Kidney glomerular epithelial cell (primary cell): Measurements from ENCODE around the gene GRIK4.
A peak's percentile ranks its signal among the peaks of the same experiment; 100 is the strongest.

Source experiments
- DNase-seq: peaks from one replicate; lab custom pipeline; 2025; lab: John Stamatoyannopoulos, UW

GRIK4 gene

DNA sequence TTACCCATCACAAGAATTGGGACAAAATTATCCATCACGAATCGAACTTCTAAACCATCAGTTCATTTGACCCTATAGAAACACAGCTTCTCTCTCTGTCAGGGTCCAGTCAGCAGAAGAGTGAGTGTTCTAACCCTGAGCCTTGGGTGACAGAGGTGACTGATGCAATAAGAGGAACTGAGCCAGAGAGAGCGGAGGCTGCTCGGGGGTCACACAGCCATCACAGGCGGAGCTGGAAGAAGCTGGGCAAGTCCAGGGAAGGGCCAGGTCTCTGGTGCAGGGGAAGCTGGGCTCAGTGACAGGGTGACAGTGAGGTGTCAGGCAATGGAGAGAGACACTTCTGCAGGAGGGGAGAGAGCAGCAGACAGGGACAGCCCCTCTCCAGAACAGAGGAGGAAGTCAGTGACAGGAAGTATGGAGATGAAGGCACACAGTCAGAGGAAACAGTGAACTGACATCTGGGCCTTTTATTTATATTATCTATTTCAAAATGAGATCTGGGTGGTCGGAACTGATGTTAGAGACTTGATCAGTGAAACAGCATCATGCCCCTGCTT lies 328.4 kb downstream of the GRIK4 start:
- no peak for DNase-seq

DNA sequence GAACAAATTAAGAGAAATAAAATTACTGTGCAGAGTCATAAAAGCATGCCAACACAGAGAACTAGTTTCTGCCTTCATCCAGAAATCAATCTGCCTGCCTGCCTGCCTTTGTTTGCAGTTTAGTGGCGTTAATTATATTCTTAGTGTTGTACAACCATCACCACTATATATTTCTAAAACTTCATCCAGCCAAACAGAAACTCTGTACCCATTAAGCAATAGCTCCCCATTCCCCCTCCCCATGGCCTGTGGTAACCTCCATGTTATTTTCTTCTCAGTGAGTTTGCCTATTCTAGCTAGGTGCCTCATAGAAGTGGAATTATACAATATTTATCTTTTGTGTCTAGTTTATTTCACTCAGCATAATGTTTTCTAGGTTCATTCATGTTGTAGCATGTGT lies 329.1 kb downstream of the GRIK4 start:
- DNase-seq = no peak

DNA sequence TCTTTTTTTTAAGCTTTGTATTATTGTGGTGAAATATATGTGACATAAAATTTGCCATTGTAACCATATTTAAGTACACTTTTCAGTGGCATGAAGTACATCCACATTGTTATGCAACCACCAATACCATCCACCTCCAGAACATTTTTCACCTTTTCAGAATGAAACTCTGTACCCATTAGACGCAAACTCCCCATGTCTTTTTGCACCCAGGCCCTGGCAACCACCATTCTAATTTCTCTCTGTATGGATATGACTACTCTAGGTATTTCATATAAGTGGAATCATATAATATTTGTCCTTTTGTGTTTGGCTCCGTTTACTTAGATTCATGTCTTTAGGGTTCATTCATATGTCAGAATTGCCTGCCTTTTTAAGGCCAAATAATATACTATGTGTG lies 329.5 kb downstream of the GRIK4 start:
- DNase-seq = no peak

DNA sequence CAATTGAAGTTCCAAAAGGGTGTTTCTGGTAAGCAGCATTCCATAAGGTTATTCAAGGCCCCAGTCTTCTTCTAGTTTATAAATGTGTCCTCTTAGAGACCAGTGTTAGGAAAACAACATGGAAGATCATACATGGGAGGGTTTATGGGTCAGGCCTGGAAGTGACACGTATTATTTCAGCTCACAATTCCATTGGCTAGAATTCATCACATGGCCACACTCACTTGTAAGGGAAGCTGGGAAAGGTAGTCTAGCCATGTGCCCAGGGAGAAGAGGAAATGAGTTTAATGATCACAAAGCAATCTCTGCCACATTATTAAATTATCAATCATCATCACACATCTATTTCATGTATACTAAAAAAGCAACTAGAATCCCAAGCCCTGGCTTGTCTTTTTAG lies 330.6 kb downstream of the GRIK4 start:
- no peak for DNase-seq

DNA sequence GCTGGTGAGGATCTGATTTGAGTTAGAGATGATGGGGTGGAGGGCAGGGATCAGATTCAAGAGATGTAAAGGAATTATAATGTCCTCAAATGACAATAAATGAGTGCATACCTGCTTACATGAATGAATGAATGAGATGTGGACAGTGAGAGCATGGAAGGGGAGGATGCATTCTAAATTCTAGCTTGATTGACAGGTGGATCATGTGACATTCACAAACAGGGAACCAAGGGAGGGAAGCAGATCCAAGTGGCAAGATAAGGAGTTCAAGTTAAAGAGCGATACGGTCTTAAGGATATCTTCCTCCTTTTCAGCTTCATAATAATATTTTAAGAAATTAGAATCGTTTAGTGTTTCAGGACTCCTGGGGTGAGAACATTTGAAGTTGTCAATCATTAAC lies 341.9 kb downstream of the GRIK4 start:
- DNase-seq = no peak

DNA sequence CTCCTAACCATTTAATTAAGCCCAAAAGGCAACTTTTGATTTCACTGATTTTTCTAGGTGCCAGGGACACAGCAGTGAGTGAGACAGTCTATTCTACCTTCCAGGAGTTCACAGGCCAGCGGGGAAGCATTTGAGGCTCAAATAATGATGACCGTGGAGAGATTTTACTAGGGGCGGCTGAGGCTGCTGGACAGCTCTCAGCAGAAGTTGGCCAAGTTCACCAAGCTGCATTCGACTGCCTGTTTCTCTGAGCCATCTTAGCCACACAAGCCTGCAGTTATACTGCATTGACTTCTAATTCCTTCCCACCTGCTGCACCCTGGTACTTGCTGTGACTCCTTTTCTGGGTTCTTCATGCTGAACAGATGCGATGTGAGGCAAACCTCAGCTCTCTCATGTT lies 343.4 kb downstream of the GRIK4 start:
- DNase-seq = no peak

DNA sequence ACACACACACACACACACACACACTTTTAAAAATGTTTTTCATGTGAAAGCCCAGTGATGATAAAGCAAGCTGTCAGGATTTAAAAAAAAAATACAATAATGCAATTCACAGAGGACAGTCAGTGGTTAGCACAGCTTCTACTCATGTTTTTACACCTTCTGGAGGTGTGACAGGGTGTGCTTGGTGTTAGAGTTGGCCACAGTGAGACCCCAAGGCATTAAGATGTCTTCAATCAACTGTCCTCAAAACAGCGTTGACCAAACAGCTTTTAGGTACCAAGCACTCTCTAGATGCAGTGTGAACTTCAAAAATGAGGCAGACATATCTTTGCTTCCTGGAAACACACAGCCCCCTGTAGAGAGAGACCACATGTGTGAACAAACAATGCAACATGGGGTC lies 346.0 kb downstream of the GRIK4 start:
- DNase-seq = no peak

DNA sequence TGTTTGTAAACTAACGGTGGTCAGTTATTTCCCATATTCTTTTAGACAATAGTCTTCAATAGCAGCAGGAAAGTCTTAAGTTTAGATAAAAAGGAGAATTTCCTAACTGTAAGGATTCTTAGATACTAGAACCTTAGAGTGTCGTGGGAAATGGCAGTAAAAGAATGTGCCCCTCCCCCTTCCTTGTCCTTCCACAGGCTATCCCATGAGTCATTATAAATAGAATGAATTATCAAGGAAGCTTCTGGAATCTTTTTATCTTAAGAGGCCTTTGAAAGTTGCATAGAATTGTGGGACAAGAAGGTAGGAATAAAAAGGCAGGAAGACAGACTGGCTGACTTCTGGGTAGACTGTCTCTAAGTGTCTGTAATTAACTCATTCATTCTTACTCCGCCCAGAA lies 347.2 kb downstream of the GRIK4 start:
- peak; percentile 9 for DNase-seq

DNA sequence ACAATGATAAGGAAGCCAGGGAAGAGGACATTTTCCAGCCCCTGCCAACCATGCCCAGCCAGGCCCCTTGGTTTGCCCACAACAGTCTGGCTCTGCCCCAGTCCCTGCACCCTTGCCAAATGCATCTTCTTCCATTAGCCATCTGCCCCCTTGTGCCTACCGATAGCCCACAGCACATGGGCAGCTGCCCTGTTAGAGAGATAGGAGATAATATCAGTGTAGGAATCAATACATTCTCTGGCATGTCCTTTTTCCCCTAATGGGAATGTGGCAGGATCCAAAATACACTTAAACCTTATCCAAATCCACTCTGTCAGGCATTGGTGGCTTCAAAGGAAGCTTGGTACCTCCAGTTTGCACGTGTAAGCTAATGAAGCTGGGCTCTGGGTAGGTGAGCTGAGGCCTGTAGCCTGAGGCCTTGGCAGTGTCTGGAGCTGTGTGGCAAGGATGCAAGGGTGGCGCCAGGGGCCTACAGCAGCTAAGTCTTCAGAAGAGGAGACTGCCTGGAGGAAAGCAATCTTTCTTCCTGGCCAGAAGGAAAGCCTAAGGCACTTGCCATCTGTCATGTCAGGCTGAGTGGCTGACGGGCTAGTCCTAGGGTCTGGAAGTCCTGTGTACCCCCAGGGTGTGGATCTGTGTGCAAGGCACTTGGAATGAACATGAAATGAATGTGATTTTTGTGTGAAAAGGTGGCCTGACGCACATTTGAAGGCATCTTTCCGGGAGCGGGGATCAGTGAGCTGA lies 348.2 kb downstream of the GRIK4 start:
- no peak for DNase-seq

DNA sequence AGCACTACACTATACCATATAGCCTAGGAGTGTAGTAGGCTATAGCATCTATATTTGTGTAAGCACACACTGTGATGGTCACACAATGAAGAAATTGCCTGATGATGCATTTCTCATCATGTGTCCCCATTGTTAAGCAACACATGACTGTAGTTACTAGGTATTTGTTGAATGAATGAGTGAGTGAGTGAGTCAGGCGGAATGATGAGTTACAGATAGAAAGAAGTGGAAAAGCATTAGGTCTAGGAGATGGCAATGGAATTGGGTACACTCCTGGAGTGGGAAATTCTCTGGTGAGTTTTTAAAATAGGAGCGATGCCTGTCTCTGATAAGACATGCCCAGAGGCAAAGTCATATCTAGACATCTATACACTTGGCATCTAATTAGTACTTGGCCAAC lies 351.8 kb downstream of the GRIK4 start:
- peak; percentile 4 for DNase-seq

DNA sequence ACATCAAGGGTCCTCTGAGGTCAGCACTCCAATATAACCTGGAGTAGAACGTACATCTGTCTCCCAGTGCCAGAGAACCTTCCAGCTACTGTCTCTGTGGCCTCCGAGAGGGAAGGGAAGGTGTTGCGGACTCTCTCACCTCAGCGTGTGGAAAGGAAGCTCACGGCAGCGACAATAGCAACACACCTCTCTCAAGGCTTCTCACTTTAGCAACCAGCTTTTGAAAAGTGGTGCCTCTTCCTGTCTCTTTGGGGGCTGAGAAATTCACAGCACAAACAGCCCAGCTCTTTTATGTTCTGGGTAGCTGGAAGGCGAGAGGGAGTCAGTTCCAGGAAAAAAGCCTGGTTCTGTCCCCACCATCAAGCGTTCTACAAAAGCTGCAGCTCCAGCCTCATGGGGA lies 355.5 kb downstream of the GRIK4 start:
- DNase-seq = no peak

DNA sequence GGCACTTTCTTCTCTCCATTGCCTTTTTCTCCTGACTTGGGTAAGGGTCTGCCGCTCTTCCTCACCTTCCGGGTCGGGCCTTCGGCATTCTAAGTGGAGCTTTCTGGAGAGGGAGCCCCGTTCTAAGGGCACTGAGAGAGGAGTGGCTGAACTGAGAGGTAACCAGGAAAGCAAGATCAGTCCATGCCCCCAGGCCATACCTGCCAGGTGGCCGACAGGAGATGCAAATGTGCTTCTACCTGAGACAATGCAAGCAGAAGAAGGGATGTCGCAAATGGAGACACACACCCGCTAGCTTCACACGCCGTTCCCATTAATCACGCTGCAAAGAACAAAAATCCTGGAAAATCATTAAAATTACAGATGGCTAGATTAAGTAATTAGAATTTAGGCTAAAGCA lies 356.0 kb downstream of the GRIK4 start:
- no peak for DNase-seq

DNA sequence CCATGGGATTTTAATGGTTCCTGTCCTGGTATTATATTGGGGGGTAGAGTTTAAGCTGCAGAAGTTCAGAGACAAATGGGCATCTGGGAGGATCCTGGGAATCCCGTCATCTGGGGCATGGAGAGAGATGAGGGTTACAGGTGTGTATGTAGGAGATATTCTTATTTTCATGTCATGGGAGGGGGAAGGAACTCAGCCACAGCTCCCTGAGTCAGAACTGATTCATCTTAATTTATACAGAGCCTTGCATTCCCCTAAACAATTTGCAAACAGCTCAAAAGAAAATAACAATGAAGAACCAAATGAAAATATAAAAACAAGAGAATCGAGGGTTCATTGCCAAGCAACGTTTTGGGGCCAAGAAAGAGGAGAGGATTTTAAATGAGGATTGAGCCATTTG lies 356.4 kb downstream of the GRIK4 start:
- DNase-seq = no peak

DNA sequence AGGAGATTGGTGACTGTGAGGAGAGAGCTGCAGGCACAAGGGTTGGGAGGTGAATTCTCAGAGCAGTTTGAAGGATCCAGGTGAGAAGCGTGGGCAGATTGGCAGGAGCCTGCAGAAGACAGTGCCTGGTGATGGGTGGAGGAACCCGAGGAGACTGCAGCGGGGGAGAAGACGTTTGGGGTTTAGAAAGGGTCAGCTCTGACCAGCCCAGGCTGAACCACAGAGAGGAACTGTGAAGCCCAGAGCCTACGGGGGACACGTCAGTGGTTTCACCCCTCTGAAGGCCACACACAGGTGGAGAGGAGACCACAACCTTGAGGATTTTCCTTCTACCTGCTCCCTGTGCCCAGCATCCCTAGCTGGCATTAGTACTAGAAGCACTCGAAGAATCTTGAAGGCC lies 357.5 kb downstream of the GRIK4 start:
- DNase-seq = no peak

DNA sequence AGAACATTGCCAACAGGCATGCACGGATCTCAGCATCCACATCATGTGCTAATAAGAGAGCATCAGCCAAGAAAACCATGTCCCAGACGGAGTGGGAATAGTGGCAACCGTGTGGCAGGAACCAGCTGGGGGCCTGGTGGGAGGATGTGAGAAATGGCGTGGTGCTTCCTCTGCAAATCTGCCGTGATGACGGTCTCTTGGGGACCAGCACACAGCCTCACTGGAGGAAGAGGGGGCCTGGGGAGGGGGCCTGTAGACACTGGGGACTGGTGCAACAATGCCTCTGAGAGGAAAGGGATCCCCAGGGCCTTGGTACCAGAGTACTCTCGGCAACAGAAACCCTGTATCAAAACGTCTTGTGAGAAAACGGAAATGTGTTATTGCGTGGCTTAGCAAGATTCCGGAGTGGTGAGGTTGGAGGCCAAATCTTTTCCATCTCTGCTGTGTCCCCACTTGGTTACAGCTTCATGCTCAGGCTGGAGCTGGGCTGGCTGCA lies 358.0 kb downstream of the GRIK4 start:
- DNase-seq = no peak

DNA sequence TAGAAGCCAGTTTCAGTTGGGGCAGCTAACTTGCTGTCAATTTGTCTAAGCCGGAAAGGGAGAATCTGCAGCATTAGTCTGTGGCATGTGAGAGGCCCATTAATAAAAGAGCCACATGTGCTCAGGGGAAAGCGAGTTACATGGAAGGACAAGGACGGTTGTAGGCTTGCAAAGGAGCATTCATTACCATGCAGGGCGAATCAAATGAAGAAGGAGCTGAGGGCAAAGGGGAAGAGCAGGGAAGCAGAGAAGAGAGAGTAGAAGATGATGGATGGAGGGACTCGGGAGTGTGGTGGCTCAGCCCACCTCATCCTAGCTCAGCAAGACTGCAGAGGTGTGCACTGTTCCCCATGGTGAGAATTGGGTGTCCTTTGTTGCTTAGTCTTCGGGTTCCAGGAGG lies 359.6 kb downstream of the GRIK4 start:
- DNase-seq = no peak

DNA sequence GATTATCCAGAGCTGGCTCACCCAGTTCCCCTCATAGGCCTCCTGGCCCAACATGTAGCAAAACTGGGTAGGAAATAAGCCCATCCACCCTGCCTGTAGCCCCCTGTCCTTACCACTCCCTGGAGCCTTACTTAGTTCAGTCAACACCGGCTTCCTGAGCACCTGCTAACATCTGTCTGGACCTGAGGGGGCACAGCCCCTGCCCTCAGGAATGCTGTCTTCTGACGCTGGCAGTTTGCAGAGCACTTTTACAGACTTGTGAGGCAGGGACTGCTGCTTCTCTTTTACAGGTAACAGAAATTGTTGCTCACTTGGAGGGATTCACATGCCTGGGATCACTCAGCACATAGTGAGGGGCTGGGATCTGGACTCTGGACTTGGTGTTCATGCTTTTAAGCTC lies 360.4 kb downstream of the GRIK4 start:
- DNase-seq = no peak

DNA sequence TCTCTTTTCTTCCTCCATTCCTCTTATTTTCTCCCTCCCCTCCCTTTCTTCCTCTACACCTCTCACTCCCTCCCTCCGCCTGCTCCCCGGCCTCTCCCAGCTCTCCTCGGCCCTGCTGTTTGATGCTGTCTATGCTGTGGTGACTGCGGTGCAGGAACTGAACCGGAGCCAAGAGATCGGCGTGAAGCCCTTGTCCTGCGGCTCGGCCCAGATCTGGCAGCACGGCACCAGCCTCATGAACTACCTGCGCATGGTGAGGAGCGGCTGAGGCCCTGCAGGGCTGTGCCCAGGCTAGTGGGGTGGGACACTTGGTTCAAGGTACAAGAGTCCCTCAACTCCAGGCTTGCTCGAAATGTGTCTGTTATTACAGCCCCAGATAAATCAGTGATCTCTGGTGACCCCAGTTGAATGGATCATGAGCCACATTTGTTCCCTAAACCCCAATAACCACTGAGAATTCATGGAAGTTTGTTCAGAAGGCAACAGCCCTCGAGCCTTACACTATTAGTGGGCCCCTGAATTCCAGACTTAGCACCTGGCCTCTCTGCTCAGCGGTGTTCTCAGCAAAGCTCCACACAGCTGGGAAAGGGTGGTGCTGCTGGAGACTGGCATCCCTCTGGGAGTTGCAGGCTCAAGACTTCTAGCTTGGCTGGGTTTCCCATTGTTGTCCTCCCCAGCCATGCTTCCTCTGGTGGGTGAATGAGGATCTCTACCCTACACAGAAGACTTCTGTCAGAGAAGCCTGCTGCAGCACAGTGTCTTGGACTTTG lies 362.6 kb downstream of the GRIK4 start:
- DNase-seq = no peak

DNA sequence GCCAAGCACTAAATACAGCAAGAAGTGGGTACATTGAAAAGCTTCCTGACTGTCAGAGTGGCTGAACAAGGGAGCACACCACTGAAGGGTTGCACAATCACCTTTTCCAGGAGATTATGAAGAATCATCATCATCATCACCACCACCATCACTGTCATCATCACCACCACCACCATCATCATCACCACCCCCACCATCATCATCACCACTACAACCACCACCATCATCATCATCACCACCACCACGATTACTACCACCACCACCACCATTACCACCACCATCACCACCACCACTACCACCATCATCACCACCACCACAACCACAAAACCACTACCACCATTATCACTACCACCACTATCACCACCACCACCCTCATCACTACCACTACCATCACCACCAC lies 364.4 kb downstream of the GRIK4 start:
- DNase-seq = no peak

DNA sequence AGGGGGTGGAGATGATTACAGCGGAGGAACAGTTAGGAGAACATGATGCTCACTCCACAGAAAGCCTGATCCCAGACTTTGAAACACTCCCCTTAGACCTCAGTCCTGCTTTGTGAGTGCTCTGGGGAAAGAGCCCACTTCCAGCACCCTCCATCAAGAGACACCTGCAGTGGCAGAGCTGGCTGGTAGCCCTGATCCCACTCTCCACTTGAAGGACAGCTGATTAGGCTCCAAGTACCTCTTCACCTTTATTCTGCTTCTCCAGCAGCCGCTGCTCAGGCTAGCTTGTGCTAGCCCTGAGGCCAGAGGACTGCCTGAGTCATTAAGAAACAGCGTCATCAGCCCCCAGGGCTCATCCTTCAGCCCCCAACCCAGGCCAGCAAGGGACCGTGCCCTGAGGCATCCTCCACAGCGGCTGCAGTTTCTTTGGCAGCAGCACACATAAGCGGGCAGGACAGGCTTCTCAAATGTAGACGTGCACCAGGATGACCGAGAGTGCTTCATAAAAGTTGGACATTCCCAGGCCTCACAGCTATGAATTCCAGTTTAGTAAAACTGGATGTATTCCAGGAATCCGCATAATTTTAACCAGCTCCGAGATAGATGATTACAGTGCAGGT lies 366.3 kb downstream of the GRIK4 start:
- DNase-seq = no peak

DNA sequence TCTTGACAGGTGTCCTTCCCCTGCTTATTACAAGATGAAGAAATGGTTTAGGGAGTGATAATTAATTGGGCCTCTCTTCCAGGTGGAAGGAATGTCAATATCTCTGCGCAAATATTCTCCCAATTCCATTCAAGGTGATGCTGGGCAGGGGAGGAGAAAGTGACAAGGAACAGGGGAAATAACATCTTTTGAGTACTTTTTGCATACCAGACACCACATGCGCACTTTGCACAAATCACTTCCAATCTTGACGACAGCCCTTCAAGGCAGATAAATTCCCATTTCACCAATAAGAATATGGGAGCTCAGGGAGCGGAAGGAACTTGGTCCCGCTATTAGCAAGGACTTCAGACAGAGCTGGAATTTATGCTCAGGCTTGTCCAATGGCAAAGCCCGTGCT lies 367.2 kb downstream of the GRIK4 start:
- DNase-seq = no peak

DNA sequence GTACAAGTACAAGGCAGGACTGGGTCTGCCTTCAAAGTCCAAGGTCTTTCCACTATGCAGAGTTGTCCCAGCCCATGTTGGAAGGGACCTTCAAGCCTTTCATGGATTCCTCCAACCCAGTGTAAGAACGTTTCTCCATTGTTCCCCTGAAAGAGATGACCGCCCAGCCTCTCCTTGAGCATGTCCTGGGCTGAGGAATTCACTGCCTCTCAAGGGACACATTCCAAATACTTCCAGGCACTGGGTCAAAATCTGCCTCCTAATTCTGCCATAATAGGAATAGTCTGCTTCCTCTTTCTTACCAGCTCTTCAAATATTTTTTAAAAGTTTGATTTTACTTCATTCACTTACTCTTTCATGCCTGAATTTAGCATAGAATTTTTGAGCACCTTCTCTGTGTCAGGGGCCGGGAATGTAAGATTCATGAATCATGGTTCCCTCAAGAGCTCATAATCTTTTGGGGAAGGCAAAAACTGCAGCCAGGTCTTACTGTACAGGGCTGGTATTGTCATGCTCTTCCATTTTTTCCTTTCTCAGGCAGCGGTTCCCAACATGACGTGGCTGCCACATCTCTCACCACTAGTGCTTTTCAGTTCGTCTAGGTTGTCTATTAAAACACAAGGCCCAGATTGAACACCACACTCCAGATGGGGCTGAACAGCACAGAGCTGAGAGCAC lies 369.1 kb downstream of the GRIK4 start:
- no peak for DNase-seq
